GM23338 (cell line): ENCODE results near the gene IGF2. TPM values are rescaled to one million over a fixed set of nuclear protein-coding genes. Genes with fewer than 3 reads are reported as not detected.

Source experiments
- ATAC-seq: fragments of 200-7000 bp; cut with Tn5 transposase; 3 replicates; pipeline ENCODE4 v1.9.1; 2020
- DNase-seq: peaks from one replicate; pipeline ENCODE4 v3.0.0-alpha.2; 2015; ENCODE audit warnings: low spot score
- H2AFZ ChIP-seq: fragments of 200-600 bp; sonication (generic); 2 replicates; pipeline ENCODE4 v1.8.0; 2016; ENCODE audit warnings: antibody characterized with exemption, mild to moderate bottlenecking, moderate library complexity
- H3F3A ChIP-seq: fragments of 200-600 bp; sonication (generic); replicated peaks from 2 replicates; pipeline ENCODE4 v1.8.0; 2017; ENCODE audit warnings: antibody characterized with exemption, mixed run types, low read depth
- H3K27ac ChIP-seq: fragments of 200-600 bp; sonication (generic); 2 replicates; pipeline ENCODE4 v1.6.1; 2016; ENCODE audit warnings: low read depth
- H3K27me3 ChIP-seq: fragments of 200-600 bp; sonication (generic); 2 replicates; pipeline ENCODE4 v1.8.0; 2016; ENCODE audit warnings: mild to moderate bottlenecking, mixed run types, moderate library complexity; ENCODE audit not compliant: insufficient read depth
- H3K36me3 ChIP-seq: fragments of 200-600 bp; sonication (generic); 2 replicates; pipeline ENCODE4 v1.8.0; 2016; ENCODE audit warnings: mild to moderate bottlenecking; ENCODE audit not compliant: insufficient read depth
- H3K4me1 ChIP-seq: fragments of 200-600 bp; sonication (generic); 2 replicates; pipeline ENCODE4 v1.8.0; 2016; ENCODE audit warnings: mild to moderate bottlenecking, moderate library complexity; ENCODE audit not compliant: insufficient read depth
- H3K4me2 ChIP-seq: fragments of 200-600 bp; sonication (generic); 2 replicates; pipeline ENCODE4 v1.7.1; 2017; ENCODE audit warnings: mixed run types
- H3K4me3 ChIP-seq: fragments of 200-600 bp; sonication (generic); 2 replicates; pipeline ENCODE4 v1.6.1; 2016; ENCODE audit warnings: mixed run types
- H3K79me2 ChIP-seq: fragments of 200-600 bp; sonication (generic); replicated peaks from 2 replicates; pipeline ENCODE4 v1.8.0; 2017; ENCODE audit warnings: mild to moderate bottlenecking; ENCODE audit not compliant: insufficient read depth
- H3K9me2 ChIP-seq: fragments of 200-600 bp; sonication (generic); 2 replicates; pipeline ENCODE4 v1.8.0; 2017; ENCODE audit not compliant: insufficient read depth
- H4K20me1 ChIP-seq: fragments of 200-600 bp; sonication (generic); replicated peaks from 2 replicates; pipeline ENCODE4 v1.8.0; 2017; ENCODE audit warnings: mild to moderate bottlenecking; ENCODE audit not compliant: insufficient read depth
- H3K27ac Mint-ChIP-seq: 2 replicates; pipeline ENCODE4 v1.8.0; 2020; ENCODE audit warnings: inconsistent platforms, mild to moderate bottlenecking, moderate library complexity, mixed read lengths
- H3K27me3 Mint-ChIP-seq: 3 replicates; pipeline ENCODE4 v1.8.0; 2022; ENCODE audit warnings: low read depth, mild to moderate bottlenecking, moderate library complexity, mixed read lengths, inconsistent platforms; ENCODE audit not compliant: insufficient read depth, poor library complexity
- H3K36me3 Mint-ChIP-seq: 3 replicates; pipeline ENCODE4 v1.8.0; 2021; ENCODE audit warnings: low read depth, mild to moderate bottlenecking, inconsistent platforms, moderate library complexity, mixed read lengths
- H3K4me1 Mint-ChIP-seq: 3 replicates; pipeline ENCODE4 v1.8.0; 2020; ENCODE audit warnings: mild to moderate bottlenecking, inconsistent platforms, mixed read lengths
- H3K4me3 Mint-ChIP-seq: 3 replicates; pipeline ENCODE4 v1.8.0; 2021; ENCODE audit warnings: moderate library complexity, mild to moderate bottlenecking, inconsistent platforms, mixed read lengths
- H3K9me3 Mint-ChIP-seq: 3 replicates; pipeline ENCODE4 v1.8.0; 2020; ENCODE audit warnings: moderate library complexity, mild to moderate bottlenecking, inconsistent platforms, mixed read lengths
- CREB1 ChIP-seq: fragments of 250-450 bp; sonication (Bioruptor Pico); IDR thresholded peaks from 2 replicates; pipeline ENCODE4 v1.5.0; 2020; ENCODE audit warnings: low read depth, mild to moderate bottlenecking, moderate library complexity
- CTCF ChIP-seq, 2 experiments: fragments of 200-600 bp in 1 of 2; sonication (generic) in 1 of 2; conservative IDR thresholded peaks; 2 replicates each; pipeline versions ENCODE4 v1.5.1 to v1.6.1; 2016 to 2017; ENCODE audit warnings: antibody characterized with exemption in 2 of 2, low read depth in 2 of 2, mild to moderate bottlenecking in 2 of 2, moderate library complexity in 1 of 2
- ETS1 ChIP-seq: IDR thresholded peaks from 2 replicates; pipeline ENCODE4 v1.6.1; 2016; ENCODE audit warnings: antibody characterized with exemption
- EZH2 ChIP-seq: fragments of 200-600 bp; sonication (generic); IDR thresholded peaks from one replicate; pipeline ENCODE4 v1.8.0; 2017; ENCODE audit warnings: antibody characterized with exemption, mild to moderate bottlenecking, low read depth; ENCODE audit not compliant: unreplicated experiment
- EZH2phosphoT487 ChIP-seq: fragments of 200-600 bp; sonication (generic); IDR thresholded peaks from one replicate; pipeline ENCODE4 v1.8.1; 2018; ENCODE audit warnings: antibody characterized with exemption; ENCODE audit not compliant: unreplicated experiment
- JUNB ChIP-seq: IDR thresholded peaks from one replicate; pipeline ENCODE4 v1.6.1; 2016; ENCODE audit warnings: antibody characterized with exemption; ENCODE audit not compliant: unreplicated experiment
- NANOG ChIP-seq: IDR thresholded peaks from 2 replicates; pipeline ENCODE4 v1.6.1; 2016; ENCODE audit warnings: antibody characterized with exemption, borderline replicate concordance
- POLR2AphosphoS5 ChIP-seq: IDR thresholded peaks from 2 replicates; pipeline ENCODE4 v1.6.1; 2016; ENCODE audit warnings: antibody characterized with exemption, low read depth
- REST ChIP-seq: IDR thresholded peaks from one replicate; pipeline ENCODE4 v1.6.1; 2018; ENCODE audit warnings: antibody characterized with exemption; ENCODE audit not compliant: unreplicated experiment
- STAT1 ChIP-seq: IDR thresholded peaks from one replicate; pipeline ENCODE4 v1.6.1; 2016; ENCODE audit warnings: antibody characterized with exemption; ENCODE audit not compliant: unreplicated experiment
- ZNF114 ChIP-seq: fragments of 250-450 bp; sonication (Bioruptor Pico); IDR thresholded peaks from 2 replicates; pipeline ENCODE4 v1.5.0; 2020; ENCODE audit warnings: mild to moderate bottlenecking, moderate library complexity
- ZNF331 ChIP-seq: fragments of 250-450 bp; sonication (Bioruptor Pico); IDR thresholded peaks from 2 replicates; pipeline ENCODE4 v1.5.0; 2020; ENCODE audit warnings: low read depth, mild to moderate bottlenecking, moderate library complexity
- ZNF462 ChIP-seq: fragments of 250-450 bp; sonication (Bioruptor Pico); IDR thresholded peaks from 2 replicates; pipeline ENCODE4 v1.5.0; 2020; ENCODE audit warnings: mild to moderate bottlenecking, moderate library complexity
- polyA plus RNA-seq: library from polyadenylated mRNA; unstranded; fragments of >200 nt; fragmentation: Nextera tagmentation; extraction: Ambion mirVana; gene quantifications from 2 replicates; pipeline ENCODE4 v1.2.1, GENCODE V29; 2016
- total RNA-seq: library from RNA; depleted of rRNA; stranded (reverse); fragments of >200 nt; shearing (Covaris generic); gene quantifications from 2 replicates; pipeline ENCODE4 v1.2.3, GENCODE V29; 2014

IGF2 gene
- total and polyA plus RNA-seq, 2 experiments from 2014 or later: 1.4 to 4.0 TPM

- Histone ChIP-seq H4K20me1 (no peaks in the 10 kb centered on the region), H3F3A (no peaks in the 10 kb centered on the region), H2AFZ (no peak overlapping the region), H3K4me2 (no peak overlapping the region), H3K4me1 (no peaks in the 10 kb centered on the region), H3K27me3 (peaks cover 7% of the 10 kb centered on the region), H3K4me3 (no peak overlapping the region), H3K79me2 (no peaks in the 10 kb centered on the region), H3K9me2 (no peaks in the 10 kb centered on the region), H3K36me3 (no peaks in the 10 kb centered on the region), H3K27ac (no peak overlapping the region)
- Mint-ChIP-seq H3K9me3 (no peaks in the 10 kb centered on the region), H3K27ac (no peak overlapping the region), H3K4me1 (peaks cover under 1% of the 10 kb centered on the region; the same call in 2 of the 3 replicates), H3K27me3 (peaks cover 33% of the 10 kb centered on the region), H3K4me3 (no peak overlapping the region), H3K36me3 (no peaks in the 10 kb centered on the region)
- TF ChIP-seq REST (no peak), ETS1 (no peak), STAT1 (no peak), ZNF462 (CRISPR knock-in tag) (no peak), POLR2AphosphoS5 (no peak), NANOG (no peak), JUNB (no peak), CREB1 (CRISPR knock-in tag) (no peak), CTCF (conservative IDR thresholded peaks at IDR 0.05; ENCODE audit: low read depth in 2 of 2) (no peak), EZH2phosphoT487 (no peak), EZH2 (no peak), ZNF114 (CRISPR knock-in tag) (no peak), ZNF331 (CRISPR knock-in tag) (no peak)
- no peak for ATAC-seq
- no peak for DNase-seq
These were observed 8.3 kb downstream of the IGF2 start for GRCh38 chr11:2130881-2131352.
